ENCODE data around the gene CEP170B.

DNA sequence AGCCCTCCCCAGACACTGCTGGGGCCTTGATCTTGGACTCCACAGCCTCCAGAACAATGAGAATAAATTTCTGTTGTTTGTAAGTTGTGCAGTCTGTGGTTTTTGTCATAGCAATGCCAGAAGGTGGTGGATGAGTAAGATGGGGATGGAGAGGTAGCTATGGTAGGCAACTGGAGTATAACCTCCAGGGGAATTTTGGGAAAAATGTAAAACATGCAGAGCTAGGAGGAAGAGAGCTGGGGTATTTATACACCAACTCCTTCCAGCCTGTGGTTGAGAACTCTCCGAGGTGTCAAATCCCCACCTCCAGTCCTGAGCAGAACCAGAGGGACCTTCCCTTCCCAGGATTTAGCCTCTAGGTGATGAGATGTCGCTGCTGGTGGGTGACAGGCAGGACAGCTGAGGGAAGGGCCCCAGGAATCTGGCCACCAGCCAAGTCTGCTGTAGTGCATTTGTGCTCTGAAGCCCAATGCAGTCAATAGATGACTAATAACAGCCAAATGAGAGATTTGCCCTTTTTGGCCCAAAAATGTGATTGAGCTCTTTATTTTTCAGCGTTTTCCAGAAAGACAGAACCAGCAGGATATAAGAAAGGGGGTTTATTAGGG, 19.1 kb upstream of the CEP170B start:
- TF ChIP-seq, protein P1, sequence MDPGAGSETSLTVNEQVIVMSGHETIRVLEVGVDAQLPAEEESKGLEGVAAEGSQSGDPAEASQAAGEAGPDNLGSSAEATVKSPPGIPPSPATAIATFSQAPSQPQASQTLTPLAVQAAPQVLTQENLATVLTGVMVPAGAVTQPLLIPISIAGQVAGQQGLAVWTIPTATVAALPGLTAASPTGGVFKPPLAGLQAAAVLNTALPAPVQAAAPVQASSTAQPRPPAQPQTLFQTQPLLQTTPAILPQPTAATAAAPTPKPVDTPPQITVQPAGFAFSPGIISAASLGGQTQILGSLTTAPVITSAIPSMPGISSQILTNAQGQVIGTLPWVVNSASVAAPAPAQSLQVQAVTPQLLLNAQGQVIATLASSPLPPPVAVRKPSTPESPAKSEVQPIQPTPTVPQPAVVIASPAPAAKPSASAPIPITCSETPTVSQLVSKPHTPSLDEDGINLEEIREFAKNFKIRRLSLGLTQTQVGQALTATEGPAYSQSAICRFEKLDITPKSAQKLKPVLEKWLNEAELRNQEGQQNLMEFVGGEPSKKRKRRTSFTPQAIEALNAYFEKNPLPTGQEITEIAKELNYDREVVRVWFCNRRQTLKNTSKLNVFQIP (CRISPR knock-in tag; IDR thresholded peaks at IDR 0.05; ENCODE audit: borderline replicate concordance, low read depth), result no peak
- TF ChIP-seq, protein P2, sequence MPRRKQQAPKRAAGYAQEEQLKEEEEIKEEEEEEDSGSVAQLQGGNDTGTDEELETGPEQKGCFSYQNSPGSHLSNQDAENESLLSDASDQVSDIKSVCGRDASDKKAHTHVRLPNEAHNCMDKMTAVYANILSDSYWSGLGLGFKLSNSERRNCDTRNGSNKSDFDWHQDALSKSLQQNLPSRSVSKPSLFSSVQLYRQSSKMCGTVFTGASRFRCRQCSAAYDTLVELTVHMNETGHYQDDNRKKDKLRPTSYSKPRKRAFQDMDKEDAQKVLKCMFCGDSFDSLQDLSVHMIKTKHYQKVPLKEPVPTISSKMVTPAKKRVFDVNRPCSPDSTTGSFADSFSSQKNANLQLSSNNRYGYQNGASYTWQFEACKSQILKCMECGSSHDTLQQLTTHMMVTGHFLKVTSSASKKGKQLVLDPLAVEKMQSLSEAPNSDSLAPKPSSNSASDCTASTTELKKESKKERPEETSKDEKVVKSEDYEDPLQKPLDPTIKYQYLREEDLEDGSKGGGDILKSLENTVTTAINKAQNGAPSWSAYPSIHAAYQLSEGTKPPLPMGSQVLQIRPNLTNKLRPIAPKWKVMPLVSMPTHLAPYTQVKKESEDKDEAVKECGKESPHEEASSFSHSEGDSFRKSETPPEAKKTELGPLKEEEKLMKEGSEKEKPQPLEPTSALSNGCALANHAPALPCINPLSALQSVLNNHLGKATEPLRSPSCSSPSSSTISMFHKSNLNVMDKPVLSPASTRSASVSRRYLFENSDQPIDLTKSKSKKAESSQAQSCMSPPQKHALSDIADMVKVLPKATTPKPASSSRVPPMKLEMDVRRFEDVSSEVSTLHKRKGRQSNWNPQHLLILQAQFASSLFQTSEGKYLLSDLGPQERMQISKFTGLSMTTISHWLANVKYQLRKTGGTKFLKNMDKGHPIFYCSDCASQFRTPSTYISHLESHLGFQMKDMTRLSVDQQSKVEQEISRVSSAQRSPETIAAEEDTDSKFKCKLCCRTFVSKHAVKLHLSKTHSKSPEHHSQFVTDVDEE (CRISPR knock-in tag; IDR thresholded peaks at IDR 0.05), result no peak

Data from SK-N-SH treated with all-trans-retinoic acid at 6 μM for 48 hours (cell line).